IMR-90 (cell line): ENCODE data around the gene DNAJC4. TPM values are rescaled to one million over a fixed set of nuclear protein-coding genes. Genes with fewer than 3 reads are reported as not detected.

Experiments used
- ATAC-seq: fragments of 200-7000 bp; cut with Tn5 transposase; 2 replicates; pipeline ENCODE4 v1.9.1; 2020; ENCODE audit warnings: low read depth, mild to moderate bottlenecking, moderate library complexity
- BruUV-seq: library from RNA; stranded (reverse); fragments of 400-500 nt; replicated peaks from 2 replicates; lab custom pipeline; 2021; lab: Mats Ljungman, UMichigan
- CTCF ChIA-PET: fragments of 300-600 bp; formaldehyde crosslinking; extraction: SDS; loops from one replicate; lab custom pipeline; 2021; ENCODE audit warnings: antibody characterized with exemption; lab: Yijun Ruan, JAX
- POLR2A ChIA-PET: fragments of 300-600 bp; sonication (Branson Sonifier 250); formaldehyde crosslinking; loops from one replicate; lab custom pipeline; 2022; ENCODE audit warnings: antibody characterized with exemption; ENCODE audit not compliant: unreplicated experiment; lab: Charles Lee
- DNase-seq: peaks from one replicate; pipeline ENCODE4 v3.0.0; 2013
- H2AFZ ChIP-seq: replicated peaks from 2 replicates; pipeline ENCODE3; 2013; ENCODE audit warnings: low read length, mild to moderate bottlenecking; ENCODE audit not compliant: poor library complexity
- H2AK5ac ChIP-seq: 2 replicates; pipeline ENCODE4 v1.6.1; 2013; ENCODE audit warnings: low read depth, low read length, inconsistent platforms
- H2AK9ac ChIP-seq: replicated peaks from 2 replicates; pipeline ENCODE3; 2013; ENCODE audit warnings: mild to moderate bottlenecking, low read depth, low read length, moderate library complexity; ENCODE audit not compliant: poor library complexity
- H2BK120ac ChIP-seq: 2 replicates; pipeline ENCODE4 v1.6.1; 2013; ENCODE audit warnings: low read depth, low read length, inconsistent platforms
- H2BK15ac ChIP-seq: 3 replicates; pipeline ENCODE4 v1.6.1; 2013; ENCODE audit warnings: low read depth, low read length, inconsistent platforms
- H2BK20ac ChIP-seq: 2 replicates; pipeline ENCODE4 v1.6.1; 2013; ENCODE audit warnings: low read depth, mild to moderate bottlenecking, inconsistent platforms, low read length, moderate library complexity
- H2BK5ac ChIP-seq: 2 replicates; pipeline ENCODE4 v1.6.1; 2013; ENCODE audit warnings: mild to moderate bottlenecking, low read depth, low read length, inconsistent platforms; ENCODE audit not compliant: poor library complexity, severe bottlenecking
- H3K14ac ChIP-seq: replicated peaks from 2 replicates; pipeline ENCODE4 v1.6.1; 2013; ENCODE audit warnings: low read depth, low read length, inconsistent platforms
- H3K18ac ChIP-seq: 2 replicates; pipeline ENCODE4 v1.6.1; 2013; ENCODE audit warnings: low read depth, low read length, control low read depth
- H3K23ac ChIP-seq: 2 replicates; pipeline ENCODE4 v1.6.1; 2013; ENCODE audit warnings: low read depth, low read length, inconsistent platforms
- H3K27ac ChIP-seq: 2 replicates; pipeline ENCODE4 v1.5.1; 2013; ENCODE audit warnings: mild to moderate bottlenecking, control low read depth, low read length; ENCODE audit not compliant: insufficient read depth
- H3K27me3 ChIP-seq: 2 replicates; pipeline ENCODE4 v1.6.1; 2013; ENCODE audit warnings: low read length; ENCODE audit not compliant: control insufficient read depth, insufficient read depth
- H3K36me3 ChIP-seq: 2 replicates; pipeline ENCODE4 v1.6.1; 2013; ENCODE audit warnings: low read length, mixed read lengths; ENCODE audit not compliant: control insufficient read depth, insufficient read depth
- H3K4ac ChIP-seq: 2 replicates; pipeline ENCODE4 v1.6.1; 2013; ENCODE audit warnings: low read depth, low read length, inconsistent platforms
- H3K4me1 ChIP-seq: 2 replicates; pipeline ENCODE4 v1.6.1; 2013; ENCODE audit warnings: low read length, mixed read lengths; ENCODE audit not compliant: control insufficient read depth, insufficient read depth
- H3K4me2 ChIP-seq: 2 replicates; pipeline ENCODE4 v1.6.1; 2013; ENCODE audit warnings: low read depth, mild to moderate bottlenecking, control low read depth, low read length, moderate library complexity
- H3K4me3 ChIP-seq: 2 replicates; pipeline ENCODE4 v1.5.1; 2013; ENCODE audit warnings: low read depth, mild to moderate bottlenecking, control low read depth, low read length, moderate library complexity; ENCODE audit not compliant: insufficient read depth
- H3K56ac ChIP-seq: 2 replicates; pipeline ENCODE4 v1.6.1; 2013; ENCODE audit warnings: low read length, inconsistent platforms; ENCODE audit not compliant: insufficient read depth; ENCODE audit errors: extremely low read depth
- H3K79me1 ChIP-seq, 2 experiments: 2 replicates each; pipeline ENCODE4 v1.6.1; 2013; ENCODE audit warnings: low read length in 2 of 2, inconsistent platforms in 1 of 2, low read depth in 1 of 2
- H3K9ac ChIP-seq: 2 replicates; pipeline ENCODE4 v1.6.1; 2013; ENCODE audit warnings: low read depth, low read length, control low read depth
- H3K9me1 ChIP-seq: 2 replicates; pipeline ENCODE4 v1.6.1; 2013; ENCODE audit warnings: low read length, inconsistent platforms; ENCODE audit not compliant: insufficient read depth
- H3K9me3 ChIP-seq: 2 replicates; pipeline ENCODE4 v1.6.1; 2013; ENCODE audit warnings: low read length; ENCODE audit not compliant: control insufficient read depth, insufficient read depth
- H4K20me1 ChIP-seq: 2 replicates; pipeline ENCODE4 v1.6.1; 2013; ENCODE audit warnings: low read length, inconsistent platforms; ENCODE audit not compliant: insufficient read depth
- H4K5ac ChIP-seq: 2 replicates; pipeline ENCODE4 v1.6.1; 2013; ENCODE audit warnings: mild to moderate bottlenecking, low read depth, low read length, control low read depth
- H4K8ac ChIP-seq, 2 experiments: 2 replicates each; pipeline ENCODE4 v1.6.1; 2013; ENCODE audit warnings: low read depth in 2 of 2, low read length in 2 of 2, control low read depth in 1 of 2, inconsistent platforms in 1 of 2
- H4K91ac ChIP-seq: 2 replicates; pipeline ENCODE4 v1.6.1; 2013; ENCODE audit warnings: low read depth, low read length, inconsistent platforms; ENCODE audit not compliant: insufficient read depth
- MAZ ChIP-seq: IDR thresholded peaks from 2 replicates; pipeline ENCODE4 v1.6.1; 2012; ENCODE audit warnings: low read depth, mild to moderate bottlenecking, low read length, improper control_type of control experiment, moderate library complexity, borderline replicate concordance
- RAD21 ChIP-seq: IDR thresholded peaks from 2 replicates; pipeline ENCODE4 v1.6.1; 2012; ENCODE audit warnings: low read length, improper control_type of control experiment
- WGBS, 2 experiments: methylation state at CpG; one replicate each; pipeline versions ENCODE4 v1.1.5 to v1.1.7; 2013; ENCODE audit warnings: missing lambda C conversion rate in 2 of 2; ENCODE audit not compliant: insufficient read length in 1 of 2; ENCODE audit errors: extremely low coverage in 2 of 2; 5-methylcytosine and 5-hydroxymethylcytosine counted together
- dilution Hi-C: fragments of 300-500 bp; cut with HindIII; formaldehyde crosslinking; loops from one replicate; pipeline ENCODE4 v1.14.3; 2018; ENCODE audit warnings: low sequenced_read_pairs; ENCODE audit not compliant: unreplicated experiment
- in situ Hi-C: fragments of 300-500 bp; cut with MboI; formaldehyde crosslinking; loops from 3 replicates; pipeline ENCODE4 v1.14.3; 2019; ENCODE audit warnings: low sequenced_read_pairs, inconsistent platforms, mixed read lengths
- intact Hi-C: fragments of 100-400 bp; cut with micrococcal nuclease; formaldehyde crosslinking; loops from 2 replicates; pipeline ENCODE4 v1.10.0; 2022
- polyA plus RNA-seq, 3 experiments: library from polyadenylated mRNA; depleted of rRNA; stranded (reverse); fragments of >200 nt; gene quantifications; 2 replicates each; pipeline ENCODE4 v1.2.3, GENCODE V29; 2012; ENCODE audit warnings: low replicate concordance in 1 of 3
- total RNA-seq: library from RNA; depleted of rRNA; stranded (reverse); fragments of >200 nt; gene quantifications from 2 replicates; pipeline ENCODE4 v1.2.3, GENCODE V29; 2012
- TF ChIP-seq, protein P1 (sequence below): fragments of 150-350 bp; IDR thresholded peaks from 2 replicates; pipeline ENCODE4 v1.6.1; 2017; ENCODE audit warnings: mild to moderate bottlenecking, antibody characterized with exemption, low read length, low read depth

DNAJC4 gene
- total and polyA plus RNA-seq, 2 of the 4 experiments (the other 2 are of a cell fraction), result 2.2 to 22.8 TPM

GRCh38 chr11:64233913-64234586 is 3.7 kb downstream of the DNAJC4 start, which contains the start of gene VEGFB:
VEGFB (plus strand) TSS chr11:64234584; CDS start chr11:64234834, 250 bp downstream.
- ChIA-PET POLR2A (no interaction called here), CTCF (interaction anchor here (0.6 kb wide), 1 partner anchor 38 kb away, joined by 4 read pairs; no protein-coding TSS in a partner anchor)
- Histone ChIP-seq H2BK20ac (no peak within 1 kb of the TSS), H3K36me3 (peaks cover 19% of the 10 kb centered on the region), H3K18ac (no peak within 1 kb of the TSS), H3K9me1 (no peaks in the 10 kb centered on the region; the same call in 1 of the 2 replicates), H3K4me2 (peak within 1 kb of the TSS; percentile 75), H3K27ac (peak within 1 kb of the TSS; percentile 62), H2AK9ac (peak within 1 kb of the TSS; percentile 99), H4K20me1 (no peaks in the 10 kb centered on the region), H4K5ac (no peak within 1 kb of the TSS), H4K91ac (0 out of 2 replicates have a peak within 1 kb of the TSS, but pooled peaks have one; percentile 4), H3K9ac (peak within 1 kb of the TSS; percentile 82), H3K23ac (peak within 1 kb of the TSS; percentile 94), H3K4me3 (peak within 1 kb of the TSS; percentile 76), H3K79me1 (peaks cover 16 to 58% of the 10 kb centered on the region in 2 experiments), H3K4ac (peak within 1 kb of the TSS; percentile 67; the same call in 1 of the 2 replicates), H3K27me3 (no peaks in the 10 kb centered on the region), H2AK5ac (peak within 1 kb of the TSS; percentile 69), H2BK15ac (no peak within 1 kb of the TSS), H3K9me3 (no peaks in the 10 kb centered on the region), H3K4me1 (peaks cover 13% of the 10 kb centered on the region), H4K8ac (peak within 1 kb of the TSS; percentile 40 to 63; a peak in 2 of 4 replicates), H2AFZ (peak within 1 kb of the TSS; percentile 92), H2BK5ac (peak within 1 kb of the TSS; percentile 15), H3K56ac (peak within 1 kb of the TSS; percentile 38; the same call in 1 of the 2 replicates), H3K14ac (peak within 1 kb of the TSS; percentile 65), H2BK120ac (peak within 1 kb of the TSS; percentile 32; the same call in 1 of the 2 replicates)
- 4% methylated on average over 26 of the region's 62 CpGs; no CpG with 5 or more reads in 1 of the 2 experiments for WGBS, 2 experiments
- dilution Hi-C loops (no loop called here), in situ Hi-C loops (no loop called here), intact Hi-C loops (no loop called here)
- TF ChIP-seq RAD21 (no peak), MAZ (peak; percentile 79; the same call in 1 of the 2 replicates)
- TF ChIP-seq, protein P1, sequence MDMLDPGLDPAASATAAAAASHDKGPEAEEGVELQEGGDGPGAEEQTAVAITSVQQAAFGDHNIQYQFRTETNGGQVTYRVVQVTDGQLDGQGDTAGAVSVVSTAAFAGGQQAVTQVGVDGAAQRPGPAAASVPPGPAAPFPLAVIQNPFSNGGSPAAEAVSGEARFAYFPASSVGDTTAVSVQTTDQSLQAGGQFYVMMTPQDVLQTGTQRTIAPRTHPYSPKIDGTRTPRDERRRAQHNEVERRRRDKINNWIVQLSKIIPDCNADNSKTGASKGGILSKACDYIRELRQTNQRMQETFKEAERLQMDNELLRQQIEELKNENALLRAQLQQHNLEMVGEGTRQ, result peak; percentile 22; the same call in 1 of the 2 replicates
- BruUV-seq, result no TSS peak
- DNase-seq (peak; percentile 26), ATAC-seq (peak; percentile 82)
